Skin of body (tissue), 2 donors: ENCODE data around the gene ATP8A2. TPM values are rescaled to one million over a fixed set of nuclear protein-coding genes. Genes with fewer than 3 reads are reported as not detected.
"Not testable (repeated sequence)": the region's sequence is repeated elsewhere in the genome, so short reads cannot be mapped to it uniquely, and the experiment has no call there.

ENCODE experiments used
- DNase-seq: peaks from one replicate; lab custom pipeline; 2025; lab: John Stamatoyannopoulos, UW
- total RNA-seq: library from RNA; depleted of rRNA; stranded (reverse); fragments of >200 nt; gene quantifications from one replicate; pipeline ENCODE4 v1.2.3, GENCODE V29; 2014

ATP8A2 gene
- total RNA-seq, 1 donor from 2014 or later: 1.1 TPM

GRCh38 chr13:25795277-25795676, 423.5 kb downstream of the ATP8A2 start:
- no peak for DNase-seq

DNA sequence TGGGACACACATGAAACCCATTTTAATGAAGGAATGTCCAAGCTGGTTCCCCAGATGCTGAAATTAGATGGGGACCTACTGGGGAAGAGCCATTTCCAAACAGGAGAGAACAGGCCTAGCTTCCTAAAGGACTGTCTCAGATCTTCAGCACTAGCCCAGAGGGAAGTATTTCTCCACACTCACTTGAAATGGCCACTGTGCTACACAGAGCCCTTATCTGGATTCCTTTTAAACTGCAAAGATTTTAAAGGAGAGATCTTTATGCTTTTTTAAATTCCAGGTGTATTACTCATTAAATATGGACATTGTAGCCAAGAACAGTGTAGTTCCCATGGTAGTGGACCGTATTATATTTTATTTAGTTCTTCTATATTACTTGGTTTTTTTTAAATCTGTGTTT, 424.7 kb downstream of the ATP8A2 start:
- no peak for DNase-seq

GRCh38 chr13:25798998-25799397, 427.2 kb downstream of the ATP8A2 start:
- no peak for DNase-seq

DNA sequence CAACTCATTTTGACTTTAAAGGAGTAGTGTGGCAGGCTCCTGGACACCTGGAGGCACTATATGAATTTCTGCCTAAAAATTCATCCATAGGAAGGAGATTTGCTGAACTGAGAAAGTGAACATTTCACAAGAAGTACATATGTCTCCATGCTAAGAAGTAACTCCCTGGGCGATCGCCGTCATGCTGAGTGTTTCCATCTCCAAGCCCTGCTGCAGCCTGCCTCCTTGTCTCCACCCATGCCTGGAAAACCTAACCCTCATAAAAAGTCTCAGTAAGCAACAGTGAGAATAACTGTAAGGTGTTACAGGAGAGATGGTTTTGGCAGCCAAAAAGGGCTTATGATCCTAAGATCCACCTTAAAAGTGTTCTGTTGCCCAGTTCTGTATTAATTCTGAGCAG, 428.7 kb downstream of the ATP8A2 start:
- peak; percentile 4 for DNase-seq

GRCh38 chr13:25802579-25802978, 430.8 kb downstream of the ATP8A2 start:
- DNase-seq: no peak

DNA sequence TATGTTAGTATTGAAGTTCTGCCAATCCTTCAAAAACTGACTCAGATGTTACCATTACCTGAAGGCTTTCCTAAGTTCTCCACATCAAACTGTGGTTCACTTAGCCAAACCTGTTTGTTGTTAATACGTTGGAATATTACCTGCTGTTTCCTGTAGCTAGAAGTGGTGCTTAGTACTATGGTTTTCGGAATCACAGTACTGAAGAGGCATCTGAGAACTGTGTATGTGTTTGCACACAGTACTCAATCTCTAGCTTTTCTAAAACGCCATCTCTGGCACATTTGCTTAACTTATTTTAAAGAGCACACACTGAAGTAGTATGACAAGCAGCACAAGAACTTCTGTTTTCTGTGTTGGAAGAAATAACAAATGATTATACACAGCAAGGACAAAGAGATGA, 431.9 kb downstream of the ATP8A2 start:
- DNase-seq: no peak

DNA sequence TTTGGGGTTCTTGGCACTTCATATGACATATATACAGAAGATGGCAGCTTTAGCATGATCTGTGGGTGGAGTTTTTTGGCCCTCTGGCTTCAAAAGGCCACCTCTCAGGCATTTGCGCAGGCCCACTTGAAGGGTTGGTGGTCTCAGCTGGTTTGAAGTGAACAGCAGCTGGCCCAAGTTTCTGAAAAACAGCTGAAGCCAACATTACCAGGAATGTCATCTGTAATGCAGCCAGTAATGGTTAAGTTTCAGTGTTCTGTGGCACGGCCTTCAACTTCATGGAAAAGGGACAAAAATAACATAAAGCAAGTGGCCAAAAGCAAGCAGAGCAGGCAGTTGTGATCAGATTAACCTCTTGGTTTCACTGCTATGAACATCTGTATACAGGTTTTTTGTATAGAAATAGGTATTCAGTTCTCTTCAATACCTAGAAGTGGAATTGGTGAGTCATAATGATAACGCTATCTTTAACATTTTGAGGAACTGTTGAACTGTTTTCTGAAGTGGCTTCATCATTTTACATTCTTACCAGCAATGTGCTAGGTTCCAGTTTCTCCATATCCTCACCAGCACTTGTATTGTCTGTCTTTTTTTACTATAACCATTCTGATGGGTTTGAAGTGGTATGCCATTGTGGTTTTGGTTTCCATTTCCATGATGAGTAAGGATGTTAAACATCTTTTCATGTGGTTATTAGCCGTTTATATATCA, 434.6 kb downstream of the ATP8A2 start:
- DNase-seq: no peak

GRCh38 chr13:25807562-25807961, 435.8 kb downstream of the ATP8A2 start:
- no peak for DNase-seq

DNA sequence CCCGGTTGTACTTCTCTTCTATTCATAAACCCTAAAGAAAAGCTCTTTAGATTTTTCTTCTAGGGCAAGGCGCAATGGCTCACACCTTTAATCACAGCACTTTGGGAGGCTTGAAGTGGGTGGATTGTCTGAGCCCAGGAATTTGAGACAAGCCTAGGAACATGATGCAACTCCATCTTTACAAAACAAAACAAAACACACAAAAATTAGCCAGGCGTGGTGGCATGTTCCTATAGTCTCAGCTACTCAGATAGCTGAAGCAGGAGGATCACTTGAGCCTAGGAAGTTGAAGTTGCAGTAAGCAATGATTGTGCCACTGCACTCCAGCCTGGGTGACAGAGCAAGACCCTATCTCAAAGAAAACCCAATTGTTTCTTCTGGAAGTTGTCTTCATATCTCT, 439.7 kb downstream of the ATP8A2 start:
- no peak for DNase-seq

GRCh38 chr13:25816239-25816638, 444.5 kb downstream of the ATP8A2 start:
- no peak for DNase-seq

GRCh38 chr13:25819856-25820530, 448.2 kb downstream of the ATP8A2 start:
- DNase-seq: no peak

DNA sequence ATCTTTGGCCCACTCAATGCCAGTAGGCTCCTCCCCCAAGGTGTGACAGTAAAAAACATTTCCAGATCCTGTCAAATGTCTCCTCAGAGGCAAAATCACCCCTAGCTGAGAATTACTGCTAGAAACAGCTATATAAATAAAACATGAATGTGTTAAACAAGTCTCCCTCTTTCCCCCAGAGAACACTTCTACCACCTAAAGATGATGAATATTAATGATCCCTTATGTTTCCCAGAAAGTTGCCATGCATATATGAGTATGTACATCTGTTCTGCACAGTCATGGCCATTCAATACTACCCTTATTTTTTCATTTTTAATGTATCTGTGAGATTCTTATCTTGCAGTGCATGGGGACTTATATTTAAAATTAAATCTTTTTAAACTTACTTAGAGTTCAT, 450.0 kb downstream of the ATP8A2 start:
- DNase-seq: no peak

GRCh38 chr13:25827221-25827620, 455.4 kb downstream of the ATP8A2 start:
- DNase-seq: not testable (repeated sequence)

- DNase-seq: no peak
Observed at GRCh38 chr13:25827831-25828465, 456.2 kb downstream of the ATP8A2 start.

DNA sequence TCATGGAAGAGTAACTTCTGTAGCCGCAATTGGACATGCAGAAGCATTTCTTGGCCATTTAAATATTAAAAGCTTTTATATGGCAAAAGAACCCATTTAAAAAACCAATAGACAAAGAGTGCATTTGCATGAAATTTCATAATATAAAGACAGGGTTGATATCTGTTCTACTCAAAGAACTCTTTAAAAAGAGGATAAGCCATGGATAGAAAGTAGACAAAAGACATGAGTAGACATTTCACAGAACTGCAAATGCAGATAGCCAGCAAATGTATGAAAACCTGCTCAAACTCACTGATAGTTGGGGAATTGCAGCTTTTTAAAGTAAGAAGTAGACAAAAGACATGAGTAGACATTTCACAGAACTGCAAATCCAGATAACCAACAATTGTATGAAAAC, 462.0 kb downstream of the ATP8A2 start:
- DNase-seq: no peak

- DNase-seq: no peak
Observed at GRCh38 chr13:25836574-25837336, 465.0 kb downstream of the ATP8A2 start.

GRCh38 chr13:25839371-25839770, 467.6 kb downstream of the ATP8A2 start:
- no peak for DNase-seq

GRCh38 chr13:25840261-25840660, 468.5 kb downstream of the ATP8A2 start:
- DNase-seq: no peak

DNA sequence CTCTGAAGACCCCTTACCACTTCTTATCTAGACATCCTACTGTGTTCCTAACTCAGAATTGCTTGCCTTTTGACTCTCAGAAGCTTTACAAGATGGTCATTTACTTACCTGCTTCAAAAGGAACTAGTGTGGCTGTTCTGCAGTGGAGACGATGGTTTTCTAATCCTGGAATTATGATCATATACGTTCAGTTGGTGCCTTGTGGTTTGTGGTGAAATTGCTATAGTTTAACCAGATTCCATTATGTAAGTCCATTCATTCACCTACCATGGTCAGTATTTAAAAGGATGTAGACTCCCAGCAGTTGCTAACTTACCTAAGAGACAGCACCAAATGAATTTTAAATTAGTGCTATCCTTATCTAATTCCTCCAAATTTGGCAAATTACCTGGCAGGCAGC, 469.2 kb downstream of the ATP8A2 start:
- no peak for DNase-seq

DNA sequence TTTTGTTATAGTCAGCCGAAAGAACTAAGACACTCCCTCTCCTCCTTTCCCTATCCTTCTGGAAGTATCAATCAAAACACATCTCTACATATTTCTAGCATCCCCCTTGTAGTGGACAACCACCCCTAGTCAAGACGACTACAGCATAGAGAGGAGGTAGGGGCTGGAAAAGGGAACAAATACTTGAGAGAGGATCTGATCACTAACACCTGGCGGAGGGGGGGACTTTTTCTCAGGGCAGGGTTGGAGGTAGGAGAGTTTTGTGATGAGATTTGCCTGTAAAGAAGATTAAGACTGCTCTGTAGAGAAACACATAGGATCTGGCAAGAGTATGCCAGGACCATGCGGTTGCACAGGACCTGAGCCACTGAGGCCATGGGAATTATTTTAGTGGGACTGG, 471.9 kb downstream of the ATP8A2 start:
- DNase-seq: no peak

GRCh38 chr13:25844559-25845434, 473.0 kb downstream of the ATP8A2 start:
- DNase-seq: no peak
